Adrenal gland (tissue), 5 donors: Measurements from ENCODE around the gene DNAJC24.

Source experiments
- CTCF ChIP-seq, 6 experiments: fragments of 450-650 bp in 4 of 6; fragments of 200-600 bp in 2 of 6; sonication (generic) in 1 of 6; IDR thresholded peaks; 1 replicate in 5 of 6; 2 replicates in 1 of 6; pipeline versions ENCODE4 v1.5.1 to v1.8.0; 2016 to 2021; ENCODE audit warnings: antibody characterized with exemption in 6 of 6, mild to moderate bottlenecking in 2 of 6, moderate library complexity in 1 of 6
- POLR2A ChIP-seq, 2 donors: fragments of 450-650 bp; IDR thresholded peaks; one replicate each; pipeline ENCODE4 v1.6.1; 2017; ENCODE audit warnings: antibody characterized with exemption in 2 of 2, mild to moderate bottlenecking in 2 of 2, moderate library complexity in 1 of 2
- donor health status: DM: no; HTN: no; CAD: no.

DNA sequence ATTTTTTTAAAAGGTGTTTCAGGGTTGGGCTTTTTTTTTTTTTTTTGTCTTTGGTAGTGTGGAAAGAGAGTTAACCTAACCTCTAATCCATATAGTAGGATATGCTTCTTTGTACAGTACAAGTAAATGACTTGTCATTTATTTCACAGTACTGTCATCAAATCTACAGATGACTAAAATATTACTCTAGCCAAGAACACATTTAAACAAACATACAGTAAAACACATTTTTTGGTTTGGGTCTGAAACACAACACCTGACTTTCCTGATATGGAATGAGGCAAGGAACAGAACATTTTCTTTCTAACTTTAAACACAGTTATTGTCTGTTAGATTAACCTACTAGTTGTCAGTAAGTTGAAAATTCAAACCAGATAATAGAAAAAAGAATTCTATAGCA is 71.6 kb downstream of the DNAJC24 start:
- TF ChIP-seq CTCF (IDR thresholded peaks at IDR 0.05) (no peak), POLR2A (IDR thresholded peaks at IDR 0.05) (no peak)
